PC-3 (cell line): ENCODE measurements around the gene ZFPL1.

Experiments used
- EZH2 ChIP-seq: fragments of 300-600 bp; sonication (generic); IDR thresholded peaks from one replicate; pipeline ENCODE4 v1.6.1; 2017; ENCODE audit warnings: antibody characterized with exemption, mild to moderate bottlenecking, low read length; ENCODE audit not compliant: unreplicated experiment
- EZH2phosphoT487 ChIP-seq: fragments of 300-600 bp; sonication (generic); IDR thresholded peaks from 2 replicates; pipeline ENCODE4 v1.6.1; 2018; ENCODE audit warnings: mild to moderate bottlenecking, antibody characterized with exemption, low read length, borderline replicate concordance
- TF ChIP-seq, protein P1 (sequence below): fragments of 300-600 bp; sonication (generic); conservative IDR thresholded peaks from 2 replicates; pipeline ENCODE4 v1.5.1; 2017; ENCODE audit warnings: antibody characterized with exemption, low read depth, mild to moderate bottlenecking, low read length

DNA sequence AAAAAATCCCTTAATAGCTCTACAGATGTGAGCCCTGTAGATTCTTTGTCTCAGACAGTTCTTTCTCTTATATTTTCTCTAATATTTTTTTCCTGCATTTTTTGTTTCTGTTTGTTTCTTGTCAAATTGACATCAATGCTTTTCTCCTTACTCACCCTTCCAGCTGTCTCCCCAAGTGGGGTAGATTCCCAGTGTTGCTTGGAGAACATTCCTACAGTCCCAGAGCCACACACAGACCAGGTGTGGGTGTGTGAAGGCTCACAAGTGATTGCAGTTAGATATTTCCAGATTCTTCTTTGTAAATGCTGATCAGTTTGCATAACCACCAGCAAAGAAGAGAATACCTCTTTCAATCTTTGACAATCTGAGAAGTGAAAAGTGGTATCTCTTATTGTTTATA, 19.5 kb downstream of the ZFPL1 start:
- TF ChIP-seq, protein P1, sequence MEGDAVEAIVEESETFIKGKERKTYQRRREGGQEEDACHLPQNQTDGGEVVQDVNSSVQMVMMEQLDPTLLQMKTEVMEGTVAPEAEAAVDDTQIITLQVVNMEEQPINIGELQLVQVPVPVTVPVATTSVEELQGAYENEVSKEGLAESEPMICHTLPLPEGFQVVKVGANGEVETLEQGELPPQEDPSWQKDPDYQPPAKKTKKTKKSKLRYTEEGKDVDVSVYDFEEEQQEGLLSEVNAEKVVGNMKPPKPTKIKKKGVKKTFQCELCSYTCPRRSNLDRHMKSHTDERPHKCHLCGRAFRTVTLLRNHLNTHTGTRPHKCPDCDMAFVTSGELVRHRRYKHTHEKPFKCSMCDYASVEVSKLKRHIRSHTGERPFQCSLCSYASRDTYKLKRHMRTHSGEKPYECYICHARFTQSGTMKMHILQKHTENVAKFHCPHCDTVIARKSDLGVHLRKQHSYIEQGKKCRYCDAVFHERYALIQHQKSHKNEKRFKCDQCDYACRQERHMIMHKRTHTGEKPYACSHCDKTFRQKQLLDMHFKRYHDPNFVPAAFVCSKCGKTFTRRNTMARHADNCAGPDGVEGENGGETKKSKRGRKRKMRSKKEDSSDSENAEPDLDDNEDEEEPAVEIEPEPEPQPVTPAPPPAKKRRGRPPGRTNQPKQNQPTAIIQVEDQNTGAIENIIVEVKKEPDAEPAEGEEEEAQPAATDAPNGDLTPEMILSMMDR = no peak
- no peak for TF ChIP-seq EZH2
- TF ChIP-seq EZH2phosphoT487 = no peak
